Prostate gland (tissue), 2 donors: ENCODE data around the gene MUC20.

Experiments used
- CTCF ChIP-seq, 4 experiments: fragments of 200-600 bp in 2 of 4; fragments of 450-650 bp in 2 of 4; sonication (generic) in 2 of 4; IDR thresholded peaks; 1 replicate in 3 of 4; 2 replicates in 1 of 4; pipeline ENCODE4 v1.5.1; 2016 to 2019; ENCODE audit warnings: antibody characterized with exemption in 4 of 4, mild to moderate bottlenecking in 2 of 4, moderate library complexity in 2 of 4
- POLR2A ChIP-seq: fragments of 450-650 bp; IDR thresholded peaks from one replicate; pipeline ENCODE4 v1.6.1; 2016; ENCODE audit warnings: antibody characterized with exemption, mild to moderate bottlenecking
- POLR2AphosphoS5 ChIP-seq: sonication (generic); formaldehyde crosslinking; IDR thresholded peaks from one replicate; pipeline ENCODE4 v1.6.1; 2017; ENCODE audit warnings: antibody characterized with exemption

- no peak for TF ChIP-seq CTCF (IDR thresholded peaks at IDR 0.05)
- no peak for TF ChIP-seq POLR2A
- TF ChIP-seq POLR2AphosphoS5 = no peak
Observed at GRCh38 chr3:195717852-195718476, 2.8 kb upstream of the MUC20 start.
